Measurements from ENCODE around the gene WDPCP. TPM values are rescaled to one million over a fixed set of nuclear protein-coding genes. Genes with fewer than 3 reads are reported as not detected.

Gene WDPCP
- total RNA-seq, 1 donor from 2014 or later: 12.3 TPM

DNA sequence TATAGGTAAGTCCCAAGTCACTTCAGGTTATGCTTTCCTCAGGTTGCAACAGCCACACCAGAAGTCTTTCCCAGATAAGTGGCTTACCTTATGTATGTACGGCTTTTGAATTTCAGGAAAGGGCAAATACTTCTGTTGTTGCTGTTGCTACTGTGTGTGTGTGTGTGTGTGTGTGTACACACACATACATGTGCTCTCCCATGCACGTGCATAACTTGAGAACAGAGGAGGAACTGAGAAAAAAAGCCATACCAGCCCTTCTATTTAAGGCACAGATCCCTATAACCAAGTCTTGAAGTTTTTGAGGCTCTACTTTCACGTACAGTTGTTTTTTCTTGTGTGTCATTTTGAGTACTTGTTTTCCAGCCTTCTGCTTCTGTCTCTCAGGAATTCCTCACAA is 62.4 kb downstream of the WDPCP start:
- DNase-seq (no peak), ATAC-seq (no peak)
- Histone ChIP-seq H3K36me3 (no peaks in the 10 kb centered on the region), H3K4me1 (no peaks in the 10 kb centered on the region), H3K4me3 (no peak overlapping the region), H3K9me3 (peaks cover 20% of the 10 kb centered on the region), H3K27ac (no peak overlapping the region), H3K27me3 (ENCODE audit: low read depth) (no peaks in the 10 kb centered on the region)
- TF ChIP-seq, protein P1, sequence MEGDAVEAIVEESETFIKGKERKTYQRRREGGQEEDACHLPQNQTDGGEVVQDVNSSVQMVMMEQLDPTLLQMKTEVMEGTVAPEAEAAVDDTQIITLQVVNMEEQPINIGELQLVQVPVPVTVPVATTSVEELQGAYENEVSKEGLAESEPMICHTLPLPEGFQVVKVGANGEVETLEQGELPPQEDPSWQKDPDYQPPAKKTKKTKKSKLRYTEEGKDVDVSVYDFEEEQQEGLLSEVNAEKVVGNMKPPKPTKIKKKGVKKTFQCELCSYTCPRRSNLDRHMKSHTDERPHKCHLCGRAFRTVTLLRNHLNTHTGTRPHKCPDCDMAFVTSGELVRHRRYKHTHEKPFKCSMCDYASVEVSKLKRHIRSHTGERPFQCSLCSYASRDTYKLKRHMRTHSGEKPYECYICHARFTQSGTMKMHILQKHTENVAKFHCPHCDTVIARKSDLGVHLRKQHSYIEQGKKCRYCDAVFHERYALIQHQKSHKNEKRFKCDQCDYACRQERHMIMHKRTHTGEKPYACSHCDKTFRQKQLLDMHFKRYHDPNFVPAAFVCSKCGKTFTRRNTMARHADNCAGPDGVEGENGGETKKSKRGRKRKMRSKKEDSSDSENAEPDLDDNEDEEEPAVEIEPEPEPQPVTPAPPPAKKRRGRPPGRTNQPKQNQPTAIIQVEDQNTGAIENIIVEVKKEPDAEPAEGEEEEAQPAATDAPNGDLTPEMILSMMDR (IDR thresholded peaks at IDR 0.05): no peak
- intact Hi-C loops (cut with DNase I): no loop called here

DNA sequence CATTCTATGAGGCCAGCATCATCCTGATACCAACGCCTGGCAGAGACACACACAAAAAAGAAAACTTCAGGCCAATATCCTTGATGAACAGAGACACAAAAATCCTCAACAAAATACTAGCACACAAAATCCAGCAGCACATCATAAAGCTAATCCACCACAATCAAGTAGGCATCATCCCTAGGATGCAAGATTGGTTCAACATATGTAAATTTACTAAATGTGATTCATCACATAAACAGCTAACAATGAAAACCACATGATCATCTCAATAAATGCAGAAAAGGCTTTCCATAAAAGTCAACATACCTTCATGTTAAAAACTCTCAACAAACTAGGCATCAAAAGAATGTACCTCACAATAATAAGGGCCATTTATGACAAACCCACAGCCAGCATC is 65.3 kb downstream of the WDPCP start:
- Histone ChIP-seq H3K27ac (no peak overlapping the region), H3K4me3 (no peak overlapping the region), H3K36me3 (no peaks in the 10 kb centered on the region), H3K4me1 (no peaks in the 10 kb centered on the region), H3K27me3 (ENCODE audit: low read depth) (no peaks in the 10 kb centered on the region), H3K9me3 (peaks cover 29% of the 10 kb centered on the region)
- TF ChIP-seq, protein P1 (IDR thresholded peaks at IDR 0.05): no peak
- intact Hi-C loops (cut with DNase I): no loop called here
- ATAC-seq: no peak
- no peak for DNase-seq

DNA sequence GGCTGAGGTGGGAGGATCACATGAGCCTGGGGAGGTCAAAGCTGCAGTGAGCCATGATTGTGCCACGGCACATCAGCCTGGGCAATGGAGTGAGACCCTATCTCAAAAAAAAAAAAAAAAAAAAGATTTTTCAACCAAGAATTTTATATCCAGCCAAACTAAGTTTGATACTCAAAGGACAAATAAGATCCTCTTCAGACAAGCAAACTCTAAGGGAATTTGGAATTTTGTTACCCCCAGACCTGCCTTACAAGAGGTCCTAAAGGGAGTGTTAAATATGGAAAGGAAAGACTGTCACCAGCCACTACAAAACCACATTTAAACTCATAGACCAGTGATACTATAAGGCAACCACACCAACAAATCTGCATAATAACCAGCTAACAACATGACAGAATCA is 67.5 kb downstream of the WDPCP start:
- Histone ChIP-seq H3K27me3 (ENCODE audit: low read depth) (no peaks in the 10 kb centered on the region), H3K27ac (no peak overlapping the region), H3K4me1 (no peaks in the 10 kb centered on the region), H3K9me3 (peaks cover 29% of the 10 kb centered on the region), H3K4me3 (no peak overlapping the region), H3K36me3 (no peaks in the 10 kb centered on the region)
- TF ChIP-seq, protein P1 (IDR thresholded peaks at IDR 0.05): no peak
- no peak for ATAC-seq
- intact Hi-C loops (cut with DNase I): no loop called here
- DNase-seq: no peak

DNA sequence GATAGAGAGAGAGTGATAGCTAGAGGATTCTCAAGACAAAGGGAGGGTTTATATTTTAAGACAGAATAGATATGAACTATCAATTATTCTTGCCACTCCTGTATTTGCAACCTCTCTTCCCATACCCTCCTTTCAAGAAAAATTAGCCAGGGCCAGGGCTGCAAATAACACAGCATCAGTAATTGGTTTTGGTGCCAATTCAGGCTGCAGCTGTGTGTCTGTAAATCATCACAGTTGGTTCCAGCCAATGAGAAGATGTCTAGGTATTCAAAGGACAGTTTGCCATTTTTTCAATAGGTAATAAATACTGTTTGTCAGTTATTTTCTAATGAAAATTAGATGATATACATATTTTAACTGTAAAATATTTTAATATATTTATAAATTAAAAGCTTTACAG is 73.5 kb downstream of the WDPCP start:
- no peak for DNase-seq
- ATAC-seq: no peak

DNA sequence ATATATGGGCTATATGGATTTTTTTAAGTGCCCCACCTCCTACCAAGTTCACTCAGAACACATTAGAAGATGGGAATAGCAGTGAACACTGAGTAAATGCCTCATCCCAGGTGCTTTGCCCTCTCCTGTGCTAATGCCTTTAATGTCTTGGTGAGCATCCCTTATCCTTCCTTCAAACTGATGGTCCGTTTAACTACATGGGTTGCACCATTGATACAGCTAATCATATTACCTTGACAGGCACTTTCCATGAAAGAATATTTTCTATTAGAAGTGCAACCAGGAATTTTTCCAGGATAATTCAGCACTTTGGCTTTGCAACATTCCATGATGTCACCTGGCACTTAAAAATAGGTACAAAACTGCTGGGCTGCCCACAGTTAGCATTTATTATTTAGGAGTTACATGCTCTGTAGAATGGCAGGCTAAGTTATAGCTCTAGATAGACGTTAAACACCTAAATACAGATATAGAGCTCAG is 74.0 kb downstream of the WDPCP start:
- no peak for DNase-seq

More for the DNA sequence above, 73.5 kb downstream of the WDPCP start:
- Histone ChIP-seq H3K4me1 (no peaks in the 10 kb centered on the region), H3K4me3 (no peak overlapping the region), H3K27me3 (ENCODE audit: low read depth) (no peaks in the 10 kb centered on the region), H3K27ac (no peak overlapping the region), H3K36me3 (no peaks in the 10 kb centered on the region), H3K9me3 (peaks cover 11% of the 10 kb centered on the region)
- intact Hi-C loops (cut with DNase I): no loop called here
- TF ChIP-seq, protein P1 (IDR thresholded peaks at IDR 0.05): no peak

More for the DNA sequence above, 74.0 kb downstream of the WDPCP start:
- Histone ChIP-seq H3K36me3 (no peaks in the 10 kb centered on the region), H3K9me3 (peaks cover 11% of the 10 kb centered on the region), H3K4me3 (no peak overlapping the region), H3K27me3 (ENCODE audit: low read depth) (no peaks in the 10 kb centered on the region), H3K27ac (no peak overlapping the region), H3K4me1 (no peaks in the 10 kb centered on the region)
- no peak for ATAC-seq
- intact Hi-C loops (cut with DNase I): no loop called here
- TF ChIP-seq, protein P1 (IDR thresholded peaks at IDR 0.05): no peak
